CD4-positive, CD25-positive, alpha-beta regulatory T cell (primary cell): ENCODE results near the gene LIN28A. TPM values are rescaled to one million over a fixed set of nuclear protein-coding genes. Genes with fewer than 3 reads are reported as not detected.
"Not testable (repeated sequence)": the region's sequence is repeated elsewhere in the genome, so short reads cannot be mapped to it uniquely, and the experiment has no call there.

Source experiments
- ATAC-seq, 2 donors: fragments of 150-1000 bp; cut with Tn5 transposase; one replicate each; pipeline ENCODE4 v1.10.0; 2021; ENCODE audit warnings: low read depth in 2 of 2, moderate number of reproducible peaks in 2 of 2, moderate library complexity in 1 of 2
- DNase-seq, 3 donors: peaks; one replicate each; pipeline versions ENCODE4 v3.0.0 to v3.0.0-alpha.2; 2012 to 2022; ENCODE audit warnings: mixed read lengths in 1 of 3
- H3K27ac ChIP-seq: one replicate; pipeline ENCODE4 v1.7.0; 2013; ENCODE audit warnings: mild to moderate bottlenecking, low read length; ENCODE audit not compliant: insufficient read depth, poor library complexity, severe bottlenecking
- H3K27me3 ChIP-seq: one replicate; pipeline ENCODE4 v1.7.0; 2013; ENCODE audit warnings: low read length; ENCODE audit not compliant: control insufficient read depth, insufficient read depth
- H3K36me3 ChIP-seq: one replicate; pipeline ENCODE4 v1.7.0; 2013; ENCODE audit warnings: mild to moderate bottlenecking, low read length, moderate library complexity; ENCODE audit not compliant: control insufficient read depth, insufficient read depth
- H3K4me1 ChIP-seq: 2 replicates; pipeline ENCODE4 v1.7.0; 2013; ENCODE audit warnings: mild to moderate bottlenecking, low read length; ENCODE audit not compliant: insufficient read depth, control insufficient read depth, poor library complexity, severe bottlenecking
- H3K4me3 ChIP-seq: one replicate; pipeline ENCODE4 v1.7.0; 2013; ENCODE audit warnings: low read depth, mild to moderate bottlenecking, low read length, moderate library complexity
- H3K9me3 ChIP-seq, 2 experiments: 1 replicate in 1 of 2; 2 replicates in 1 of 2; pipeline ENCODE4 v1.7.0; 2013; ENCODE audit warnings: low read length in 2 of 2, mild to moderate bottlenecking in 1 of 2, moderate library complexity in 1 of 2; ENCODE audit not compliant: control insufficient read depth in 2 of 2
- H3K27ac Mint-ChIP-seq, 3 donors: one replicate each; pipeline ENCODE4 v1.8.0; 2020 to 2022; ENCODE audit warnings: mild to moderate bottlenecking in 3 of 3, mixed read lengths in 3 of 3, moderate library complexity in 2 of 3
- H3K27me3 Mint-ChIP-seq: one replicate; pipeline ENCODE4 v1.8.0; 2022; ENCODE audit warnings: mild to moderate bottlenecking, mixed read lengths
- H3K36me3 Mint-ChIP-seq: one replicate; pipeline ENCODE4 v1.8.0; 2020; ENCODE audit warnings: mixed read lengths
- H3K4me1 Mint-ChIP-seq, 4 donors: one replicate each; pipeline ENCODE4 v1.8.0; 2020 to 2022; ENCODE audit warnings: mixed read lengths in 4 of 4, mild to moderate bottlenecking in 1 of 4
- H3K4me3 Mint-ChIP-seq, 4 donors: one replicate each; pipeline ENCODE4 v1.8.0; 2020 to 2022; ENCODE audit warnings: mild to moderate bottlenecking in 4 of 4, mixed read lengths in 4 of 4, moderate library complexity in 3 of 4
- H3K9me3 Mint-ChIP-seq, 7 donors: one replicate each; pipeline ENCODE4 v1.8.0; 2020 to 2022; ENCODE audit warnings: mixed read lengths in 7 of 7, mild to moderate bottlenecking in 3 of 7, moderate library complexity in 2 of 7
- polyA plus RNA-seq, 4 donors: library from polyadenylated mRNA; unstranded; fragments of 300-500 nt; fragmentation: Illumina TruSeq; gene quantifications; one replicate each; pipeline ENCODE4 v1.2.3, GENCODE V29; 2021
- total RNA-seq: library from RNA; stranded (reverse); gene quantifications from one replicate; pipeline ENCODE4 v1.2.3, GENCODE V29; 2022

Gene LIN28A
- total and polyA plus RNA-seq, 5 donors from 2014 or later = not detected

DNA sequence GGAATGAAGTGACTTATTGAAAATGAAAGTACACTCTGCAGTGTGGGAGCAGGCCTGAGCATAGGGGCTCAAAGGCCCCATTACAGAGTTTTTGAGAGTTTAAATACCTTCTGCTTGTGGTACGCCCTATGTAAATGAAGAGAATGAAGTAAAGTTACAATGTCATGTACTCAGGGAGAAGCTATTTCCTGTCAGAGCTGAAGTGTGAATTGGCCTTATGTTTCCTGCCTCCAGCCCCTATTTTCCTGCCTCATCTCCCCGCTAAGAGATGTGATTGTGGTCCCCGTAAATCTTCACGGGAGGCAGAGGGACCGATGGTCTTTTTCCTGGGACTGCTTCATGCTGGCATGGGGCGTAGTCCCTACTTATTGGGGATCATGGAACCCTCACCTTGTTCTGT is 35.5 kb upstream of the LIN28A start:
- Mint-ChIP-seq H3K36me3 (peaks cover 5% of the 10 kb centered on the region), H3K4me3 (peak overlapping the region; percentile 63 to 89 (median 73)), H3K27me3 (no peaks in the 10 kb centered on the region), H3K4me1 (peaks cover 45 to 97% (median 73%) of the 10 kb centered on the region in 4 donors), H3K9me3 (peaks cover 0 to 3% (median 0%) of the 10 kb centered on the region in 7 donors), H3K27ac (peak overlapping the region; percentile 90 to 96 (median 90))
- no peaks in the 10 kb centered on the region for H3K36me3 ChIP-seq
- no peaks in the 10 kb centered on the region for H3K27me3 ChIP-seq
- no peaks in the 10 kb centered on the region for H3K9me3 ChIP-seq
- ATAC-seq (no peak), DNase-seq (peak in 1 of 3 donors; percentile 70)
- peaks cover 96% of the 10 kb centered on the region for H3K4me1 ChIP-seq
- H3K4me3 ChIP-seq = peak overlapping the region; percentile 50
- peak overlapping the region; percentile 34 for H3K27ac ChIP-seq

DNA sequence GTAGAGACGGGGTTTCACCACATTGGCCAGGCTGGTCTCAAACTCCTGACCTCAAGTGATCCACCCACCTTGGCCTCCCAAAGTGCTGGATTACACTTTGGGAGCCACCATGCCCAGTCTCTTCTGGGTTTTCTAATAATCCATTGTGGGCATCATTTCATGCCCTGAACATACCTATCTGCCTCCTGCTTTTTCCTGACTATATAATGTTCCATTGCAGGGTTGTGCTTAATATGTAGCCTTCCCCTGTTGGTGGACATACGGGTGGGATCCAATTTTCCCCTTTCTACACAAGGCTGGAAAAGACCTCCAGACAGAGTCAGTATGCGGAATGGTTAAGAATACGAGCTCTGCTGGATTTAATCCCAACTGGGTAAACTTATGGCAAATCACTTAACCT is 34.6 kb upstream of the LIN28A start:
- Histone ChIP-seq H3K4me1 (peaks cover 87% of the 10 kb centered on the region), H3K4me3 (no peak overlapping the region), H3K27me3 (no peaks in the 10 kb centered on the region), H3K9me3 (no peaks in the 10 kb centered on the region), H3K36me3 (no peaks in the 10 kb centered on the region), H3K27ac (no peak overlapping the region)
- no peaks in the 10 kb centered on the region for H3K9me3 Mint-ChIP-seq
- ATAC-seq = no peak
- no peak for DNase-seq
- no peaks in the 10 kb centered on the region for H3K27me3 Mint-ChIP-seq
- peaks cover 45 to 94% (median 66%) of the 10 kb centered on the region in 4 donors for H3K4me1 Mint-ChIP-seq
- H3K36me3 Mint-ChIP-seq = peaks cover under 1% of the 10 kb centered on the region
- H3K27ac Mint-ChIP-seq = peak overlapping the region; percentile 3 to 96 (median 90)
- H3K4me3 Mint-ChIP-seq = peak overlapping the region in 2 of 4 donors; percentile 43 to 76

DNA sequence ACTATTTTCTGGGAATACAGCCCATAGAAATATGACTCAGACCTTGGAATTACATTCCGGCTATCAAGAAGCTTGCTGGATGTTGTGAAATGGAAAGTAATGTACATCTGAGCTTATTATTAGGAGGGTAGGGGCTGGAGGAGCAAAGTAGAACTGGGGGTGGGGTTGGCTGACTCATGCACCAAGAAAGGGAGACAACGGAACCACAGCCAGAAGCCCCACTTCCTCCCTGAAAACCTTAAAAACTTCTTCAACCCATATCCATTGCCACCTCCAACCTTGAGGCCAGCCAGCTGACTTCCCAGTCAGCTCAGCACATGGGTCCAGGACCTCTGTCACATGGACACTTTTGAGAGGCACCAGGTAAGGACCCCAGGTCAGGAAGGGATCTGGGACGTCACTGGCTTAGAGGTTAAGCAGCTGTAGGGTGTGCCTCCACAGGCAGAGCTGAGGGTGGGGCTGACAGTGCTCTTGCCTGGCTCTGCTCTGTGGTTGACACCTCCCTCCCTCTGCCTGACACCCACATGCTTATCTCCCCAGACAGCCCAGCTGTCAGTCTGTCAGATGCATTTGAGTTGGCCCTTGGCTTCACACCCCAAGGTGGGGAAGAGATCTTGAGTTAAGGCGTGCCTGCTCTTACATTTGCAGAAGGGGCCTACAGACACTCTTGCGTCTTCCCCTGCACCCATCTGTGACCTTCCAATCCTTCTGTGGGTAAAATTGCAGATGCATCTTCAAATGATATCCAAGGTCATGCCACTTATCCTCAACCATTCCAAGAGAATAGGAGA is 32.3 kb upstream of the LIN28A start:
- H3K27ac ChIP-seq = peak overlapping the region; percentile 68
- Mint-ChIP-seq H3K4me1 (peaks cover 35 to 75% (median 54%) of the 10 kb centered on the region in 4 donors), H3K27me3 (no peaks in the 10 kb centered on the region), H3K27ac (peak overlapping the region; percentile 94 to 98 (median 96)), H3K4me3 (peak overlapping the region; percentile 10 to 88 (median 78)), H3K9me3 (no peaks in the 10 kb centered on the region), H3K36me3 (no peaks in the 10 kb centered on the region)
- H3K4me3 ChIP-seq = peak overlapping the region; percentile 62
- no peaks in the 10 kb centered on the region for H3K9me3 ChIP-seq
- DNase-seq = peak; percentile 49 to 98 (median 84)
- peaks cover 65% of the 10 kb centered on the region for H3K4me1 ChIP-seq
- H3K36me3 ChIP-seq = no peaks in the 10 kb centered on the region
- peak; percentile 97 to 99 for ATAC-seq
- H3K27me3 ChIP-seq = no peaks in the 10 kb centered on the region

DNA sequence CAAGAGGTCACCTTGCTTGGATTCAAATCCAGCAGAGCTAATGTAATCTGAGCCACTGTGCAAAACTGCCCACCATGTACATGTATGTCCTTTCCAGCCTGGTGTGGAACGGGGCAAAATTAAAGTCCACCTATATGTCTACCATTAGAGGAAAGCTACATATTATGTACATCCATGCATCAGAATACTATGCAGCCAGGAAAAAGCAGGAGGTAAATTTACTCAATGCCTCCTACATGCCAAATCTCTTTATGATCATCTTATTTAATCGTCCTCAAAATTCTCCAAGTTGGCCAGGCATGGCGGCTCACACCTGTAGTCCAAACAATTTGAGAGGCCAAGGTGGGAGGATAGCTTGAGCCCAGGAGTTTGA is 31.8 kb upstream of the LIN28A start:
- peaks cover 31 to 69% (median 49%) of the 10 kb centered on the region in 4 donors for H3K4me1 Mint-ChIP-seq
- no peaks in the 10 kb centered on the region for H3K27me3 ChIP-seq
- ATAC-seq (no peak), DNase-seq (no peak)
- H3K9me3 ChIP-seq = no peaks in the 10 kb centered on the region
- peak overlapping the region; percentile 68 for H3K27ac ChIP-seq
- no peaks in the 10 kb centered on the region for H3K27me3 Mint-ChIP-seq
- no peaks in the 10 kb centered on the region for H3K36me3 Mint-ChIP-seq
- H3K4me3 ChIP-seq = peak overlapping the region; percentile 62
- peak overlapping the region in 3 of 4 donors; percentile 77 to 88 (median 78) for H3K4me3 Mint-ChIP-seq
- H3K9me3 Mint-ChIP-seq = no peaks in the 10 kb centered on the region
- peaks cover 61% of the 10 kb centered on the region for H3K4me1 ChIP-seq
- peak overlapping the region; percentile 94 to 98 (median 96) for H3K27ac Mint-ChIP-seq
- H3K36me3 ChIP-seq = no peaks in the 10 kb centered on the region

DNA sequence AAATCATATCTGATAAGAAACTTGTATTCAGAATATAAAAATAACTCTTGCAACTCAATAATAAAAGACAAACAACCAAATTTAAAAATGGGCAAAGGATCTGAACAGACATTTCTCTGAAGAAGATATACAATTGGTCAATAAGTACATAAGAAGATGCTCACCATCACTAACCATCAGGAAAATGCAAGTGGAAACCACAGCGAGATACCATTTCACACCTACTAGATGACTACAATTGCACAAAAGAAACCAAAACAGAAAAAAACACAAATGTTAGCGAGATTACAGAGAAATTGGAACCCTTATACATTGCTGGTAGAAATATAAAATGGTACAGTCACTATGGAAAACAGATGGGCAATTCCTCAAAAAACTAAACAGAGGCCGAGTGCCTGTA is 26.5 kb upstream of the LIN28A start:
- Histone ChIP-seq H3K4me1 (peaks cover 35% of the 10 kb centered on the region), H3K27ac (no peak overlapping the region), H3K9me3 (no peaks in the 10 kb centered on the region), H3K4me3 (no peak overlapping the region), H3K36me3 (no peaks in the 10 kb centered on the region), H3K27me3 (no peaks in the 10 kb centered on the region)
- peak overlapping the region in 3 of 4 donors; percentile 4 to 53 (median 28) for H3K4me3 Mint-ChIP-seq
- H3K27ac Mint-ChIP-seq = peak overlapping the region in 2 of 3 donors; percentile 4 to 86
- no peaks in the 10 kb centered on the region for H3K36me3 Mint-ChIP-seq
- no peaks in the 10 kb centered on the region for H3K27me3 Mint-ChIP-seq
- no peaks in the 10 kb centered on the region for H3K9me3 Mint-ChIP-seq
- no peak for DNase-seq
- H3K4me1 Mint-ChIP-seq = peaks cover 11 to 54% (median 22%) of the 10 kb centered on the region in 4 donors
- no peak for ATAC-seq

DNA sequence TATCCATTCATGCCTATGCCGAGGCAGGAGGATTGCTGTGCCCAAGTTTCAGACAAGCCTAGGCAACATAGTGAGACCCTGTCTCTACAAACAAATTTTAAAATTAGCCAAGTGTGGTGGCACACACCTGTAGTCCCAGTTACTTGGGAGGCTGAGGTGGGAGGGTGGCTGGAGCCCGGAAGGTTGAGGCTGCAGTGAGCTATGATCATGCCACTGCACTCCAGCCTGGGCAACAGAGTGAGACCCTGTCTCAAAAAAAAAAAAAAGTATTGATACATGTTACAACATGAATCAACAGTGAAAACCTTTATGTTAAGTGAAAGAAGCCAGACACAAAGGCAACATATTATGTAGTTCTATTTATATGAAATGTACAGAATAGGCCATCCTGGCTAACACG is 25.6 kb upstream of the LIN28A start:
- DNase-seq = not testable (repeated sequence)

DNA sequence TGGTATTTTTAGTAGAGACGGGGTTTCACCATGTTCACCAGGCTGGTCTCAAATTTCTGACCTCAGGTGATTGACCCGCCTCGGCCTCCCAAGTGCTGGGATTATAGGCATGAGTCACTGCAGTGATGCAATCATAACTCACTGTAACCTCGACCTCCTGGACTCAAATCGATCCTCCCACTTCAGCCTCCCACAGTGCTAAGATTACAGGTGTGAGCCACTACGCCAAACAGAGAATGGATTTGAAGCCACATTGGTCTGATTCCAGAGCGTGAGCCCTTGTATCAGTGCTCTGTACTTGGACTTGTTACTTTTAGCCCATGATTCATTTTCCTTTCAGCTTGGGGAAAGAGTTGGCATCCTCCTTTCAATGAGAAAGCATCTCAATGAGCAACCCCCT is 23.2 kb upstream of the LIN28A start:
- no peak overlapping the region for H3K27ac Mint-ChIP-seq
- Histone ChIP-seq H3K4me1 (peaks cover 35% of the 10 kb centered on the region), H3K9me3 (no peaks in the 10 kb centered on the region), H3K27ac (no peak overlapping the region), H3K36me3 (no peaks in the 10 kb centered on the region), H3K27me3 (no peaks in the 10 kb centered on the region), H3K4me3 (no peak overlapping the region)
- no peaks in the 10 kb centered on the region for H3K9me3 Mint-ChIP-seq
- H3K4me3 Mint-ChIP-seq = no peak overlapping the region
- peaks cover 4% of the 10 kb centered on the region for H3K27me3 Mint-ChIP-seq
- DNase-seq = no peak
- H3K4me1 Mint-ChIP-seq = peaks cover 14 to 59% (median 26%) of the 10 kb centered on the region in 4 donors
- H3K36me3 Mint-ChIP-seq = no peaks in the 10 kb centered on the region
- ATAC-seq = no peak

More for the DNA sequence above, 25.6 kb upstream of the LIN28A start:
- H3K36me3 ChIP-seq, H3K36me3 Mint-ChIP-seq, H3K27ac ChIP-seq, H3K4me3 ChIP-seq, H3K9me3 Mint-ChIP-seq, H3K9me3 ChIP-seq, H3K27me3 ChIP-seq, H3K27ac Mint-ChIP-seq, ATAC-seq, H3K27me3 Mint-ChIP-seq: not testable (repeated sequence)
- Mint-ChIP-seq H3K4me1 (peaks cover 11 to 54% (median 19%) of the 10 kb centered on the region in 4 donors), H3K4me3 (peak overlapping the region; percentile 47 to 75 (median 62))
- peaks cover 31% of the 10 kb centered on the region for H3K4me1 ChIP-seq
